SK-N-SH treated with all-trans-retinoic acid at 6 μM for 48 hours (cell line): Measurements from ENCODE around the gene XCL1.

Source experiments
- ATAC-seq: fragments of 200-7000 bp; cut with Tn5 transposase; 3 replicates; pipeline ENCODE4 v1.9.1; 2020; ENCODE audit warnings: mild to moderate bottlenecking, moderate library complexity
- ARNTL ChIP-seq: fragments of 450-650 bp; formaldehyde crosslinking; IDR thresholded peaks from 2 replicates; pipeline ENCODE4 v1.5.0; 2020; ENCODE audit warnings: low read depth, mild to moderate bottlenecking, moderate library complexity, borderline replicate concordance
- BACH2 ChIP-seq: fragments of 250-450 bp; sonication (Bioruptor Pico); IDR thresholded peaks from 2 replicates; pipeline ENCODE4 v1.9.0; 2021; ENCODE audit warnings: mild to moderate bottlenecking, borderline replicate concordance
- CSDC2 ChIP-seq: fragments of 250-450 bp; sonication (Bioruptor Pico); IDR thresholded peaks from 2 replicates; pipeline ENCODE4 v1.5.0; 2020; ENCODE audit warnings: mild to moderate bottlenecking, moderate library complexity
- ISL1 ChIP-seq: fragments of 250-450 bp; sonication (Bioruptor Pico); IDR thresholded peaks from 2 replicates; pipeline ENCODE4 v2.1.2; 2022; ENCODE audit warnings: mild to moderate bottlenecking, moderate library complexity
- SNAI2 ChIP-seq: fragments of 250-450 bp; sonication (Bioruptor Pico); IDR thresholded peaks from 2 replicates; pipeline ENCODE4 v1.5.0; 2020; ENCODE audit warnings: mild to moderate bottlenecking, moderate library complexity
- TOX ChIP-seq: fragments of 250-450 bp; sonication (Bioruptor Pico); IDR thresholded peaks from 2 replicates; pipeline ENCODE4 v1.8.0; 2021; ENCODE audit warnings: mild to moderate bottlenecking, moderate library complexity, borderline replicate concordance
- ZC3H10 ChIP-seq: fragments of 250-450 bp; sonication (Bioruptor Pico); IDR thresholded peaks from 2 replicates; pipeline ENCODE4 v1.5.1; 2021; ENCODE audit warnings: mild to moderate bottlenecking, moderate library complexity
- ZFP3 ChIP-seq: fragments of 250-450 bp; sonication (Bioruptor Pico); IDR thresholded peaks from 2 replicates; pipeline ENCODE4 v1.5.0; 2020; ENCODE audit warnings: mild to moderate bottlenecking, moderate library complexity
- ZFP30 ChIP-seq: fragments of 450-650 bp; formaldehyde crosslinking; IDR thresholded peaks from 2 replicates; pipeline ENCODE4 v1.5.0; 2022; ENCODE audit warnings: mild to moderate bottlenecking, moderate library complexity
- ZNF565 ChIP-seq: fragments of 450-650 bp; formaldehyde crosslinking; conservative IDR thresholded peaks from 2 replicates; pipeline ENCODE4 v1.5.0; 2020; ENCODE audit warnings: low read depth, mild to moderate bottlenecking, moderate library complexity
- ZNF70 ChIP-seq: fragments of 450-650 bp; formaldehyde crosslinking; IDR thresholded peaks from 2 replicates; pipeline ENCODE4 v1.5.0; 2020; ENCODE audit warnings: mild to moderate bottlenecking, moderate library complexity
- TF ChIP-seq, protein P1 (sequence below): fragments of 250-450 bp; sonication (Bioruptor Pico); IDR thresholded peaks from 2 replicates; pipeline ENCODE4 v1.5.1; 2021; ENCODE audit warnings: mild to moderate bottlenecking, moderate library complexity
- TF ChIP-seq, protein P2 (sequence below): fragments of 250-450 bp; sonication (Bioruptor Pico); IDR thresholded peaks from 2 replicates; pipeline ENCODE4 v1.5.0; 2020; ENCODE audit warnings: mild to moderate bottlenecking, moderate library complexity
- TF ChIP-seq, protein P3 (sequence below): fragments of 250-450 bp; sonication (Bioruptor Pico); IDR thresholded peaks from 2 replicates; pipeline ENCODE4 v1.8.0; 2020; ENCODE audit warnings: mild to moderate bottlenecking, moderate library complexity, borderline replicate concordance

The XCL1 gene

DNA sequence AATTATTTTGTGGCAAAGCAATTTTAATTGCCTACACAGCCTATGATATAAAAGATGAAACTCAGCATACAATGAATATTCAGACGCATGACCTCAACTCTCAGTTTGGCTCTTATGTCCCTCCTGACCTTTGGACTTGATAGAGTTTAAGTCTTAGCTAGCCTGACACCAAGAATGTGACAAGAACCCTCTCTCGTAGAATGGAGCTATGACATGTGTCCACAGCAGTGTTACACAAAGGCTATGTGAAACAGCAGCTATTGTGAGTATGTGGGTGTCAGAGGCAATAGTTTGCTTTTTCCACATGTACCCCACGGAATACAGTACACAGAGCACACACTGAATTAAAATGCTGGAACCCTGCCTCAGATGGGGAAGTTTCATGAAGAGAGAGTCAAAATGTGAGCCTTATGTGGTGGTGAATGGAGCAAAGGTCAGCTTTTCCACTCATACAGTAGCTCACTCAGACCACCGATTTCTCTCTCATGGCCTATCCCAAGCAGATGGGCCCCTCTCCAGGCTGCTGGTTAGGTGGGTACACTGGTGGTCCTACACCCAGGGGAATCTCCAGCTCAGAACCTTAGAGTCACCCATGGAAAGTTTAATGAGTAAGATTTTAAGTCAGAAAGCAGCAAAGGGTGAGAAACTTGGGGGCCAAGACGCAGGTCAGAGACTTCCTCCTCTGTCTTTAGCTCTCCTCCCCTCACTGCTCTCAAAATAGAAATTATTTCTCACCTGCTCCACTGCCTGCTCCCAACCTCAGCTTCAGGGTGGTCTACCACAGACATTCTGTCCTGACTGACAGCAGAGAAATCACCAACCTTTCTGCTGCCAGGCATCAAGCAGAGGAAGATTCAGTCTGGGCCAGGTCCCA is 22.5 kb upstream of the XCL1 start:
- TF ChIP-seq ZNF565 (CRISPR knock-in tag) (no peak), BACH2 (CRISPR knock-in tag) (no peak), ZNF70 (no peak), CSDC2 (CRISPR knock-in tag) (no peak), SNAI2 (no peak), TOX (CRISPR knock-in tag) (no peak), ZC3H10 (CRISPR knock-in tag) (no peak)
- TF ChIP-seq, protein P1, sequence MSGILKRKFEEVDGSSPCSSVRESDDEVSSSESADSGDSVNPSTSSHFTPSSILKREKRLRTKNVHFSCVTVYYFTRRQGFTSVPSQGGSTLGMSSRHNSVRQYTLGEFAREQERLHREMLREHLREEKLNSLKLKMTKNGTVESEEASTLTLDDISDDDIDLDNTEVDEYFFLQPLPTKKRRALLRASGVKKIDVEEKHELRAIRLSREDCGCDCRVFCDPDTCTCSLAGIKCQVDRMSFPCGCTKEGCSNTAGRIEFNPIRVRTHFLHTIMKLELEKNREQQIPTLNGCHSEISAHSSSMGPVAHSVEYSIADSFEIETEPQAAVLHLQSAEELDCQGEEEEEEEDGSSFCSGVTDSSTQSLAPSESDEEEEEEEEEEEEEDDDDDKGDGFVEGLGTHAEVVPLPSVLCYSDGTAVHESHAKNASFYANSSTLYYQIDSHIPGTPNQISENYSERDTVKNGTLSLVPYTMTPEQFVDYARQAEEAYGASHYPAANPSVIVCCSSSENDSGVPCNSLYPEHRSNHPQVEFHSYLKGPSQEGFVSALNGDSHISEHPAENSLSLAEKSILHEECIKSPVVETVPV (CRISPR knock-in tag): no peak
- TF ChIP-seq, protein P2, sequence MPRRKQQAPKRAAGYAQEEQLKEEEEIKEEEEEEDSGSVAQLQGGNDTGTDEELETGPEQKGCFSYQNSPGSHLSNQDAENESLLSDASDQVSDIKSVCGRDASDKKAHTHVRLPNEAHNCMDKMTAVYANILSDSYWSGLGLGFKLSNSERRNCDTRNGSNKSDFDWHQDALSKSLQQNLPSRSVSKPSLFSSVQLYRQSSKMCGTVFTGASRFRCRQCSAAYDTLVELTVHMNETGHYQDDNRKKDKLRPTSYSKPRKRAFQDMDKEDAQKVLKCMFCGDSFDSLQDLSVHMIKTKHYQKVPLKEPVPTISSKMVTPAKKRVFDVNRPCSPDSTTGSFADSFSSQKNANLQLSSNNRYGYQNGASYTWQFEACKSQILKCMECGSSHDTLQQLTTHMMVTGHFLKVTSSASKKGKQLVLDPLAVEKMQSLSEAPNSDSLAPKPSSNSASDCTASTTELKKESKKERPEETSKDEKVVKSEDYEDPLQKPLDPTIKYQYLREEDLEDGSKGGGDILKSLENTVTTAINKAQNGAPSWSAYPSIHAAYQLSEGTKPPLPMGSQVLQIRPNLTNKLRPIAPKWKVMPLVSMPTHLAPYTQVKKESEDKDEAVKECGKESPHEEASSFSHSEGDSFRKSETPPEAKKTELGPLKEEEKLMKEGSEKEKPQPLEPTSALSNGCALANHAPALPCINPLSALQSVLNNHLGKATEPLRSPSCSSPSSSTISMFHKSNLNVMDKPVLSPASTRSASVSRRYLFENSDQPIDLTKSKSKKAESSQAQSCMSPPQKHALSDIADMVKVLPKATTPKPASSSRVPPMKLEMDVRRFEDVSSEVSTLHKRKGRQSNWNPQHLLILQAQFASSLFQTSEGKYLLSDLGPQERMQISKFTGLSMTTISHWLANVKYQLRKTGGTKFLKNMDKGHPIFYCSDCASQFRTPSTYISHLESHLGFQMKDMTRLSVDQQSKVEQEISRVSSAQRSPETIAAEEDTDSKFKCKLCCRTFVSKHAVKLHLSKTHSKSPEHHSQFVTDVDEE (CRISPR knock-in tag): no peak
- TF ChIP-seq, protein P3, sequence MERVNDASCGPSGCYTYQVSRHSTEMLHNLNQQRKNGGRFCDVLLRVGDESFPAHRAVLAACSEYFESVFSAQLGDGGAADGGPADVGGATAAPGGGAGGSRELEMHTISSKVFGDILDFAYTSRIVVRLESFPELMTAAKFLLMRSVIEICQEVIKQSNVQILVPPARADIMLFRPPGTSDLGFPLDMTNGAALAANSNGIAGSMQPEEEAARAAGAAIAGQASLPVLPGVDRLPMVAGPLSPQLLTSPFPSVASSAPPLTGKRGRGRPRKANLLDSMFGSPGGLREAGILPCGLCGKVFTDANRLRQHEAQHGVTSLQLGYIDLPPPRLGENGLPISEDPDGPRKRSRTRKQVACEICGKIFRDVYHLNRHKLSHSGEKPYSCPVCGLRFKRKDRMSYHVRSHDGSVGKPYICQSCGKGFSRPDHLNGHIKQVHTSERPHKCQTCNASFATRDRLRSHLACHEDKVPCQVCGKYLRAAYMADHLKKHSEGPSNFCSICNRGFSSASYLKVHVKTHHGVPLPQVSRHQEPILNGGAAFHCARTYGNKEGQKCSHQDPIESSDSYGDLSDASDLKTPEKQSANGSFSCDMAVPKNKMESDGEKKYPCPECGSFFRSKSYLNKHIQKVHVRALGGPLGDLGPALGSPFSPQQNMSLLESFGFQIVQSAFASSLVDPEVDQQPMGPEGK (CRISPR knock-in tag): no peak
- no peak for ATAC-seq

DNA sequence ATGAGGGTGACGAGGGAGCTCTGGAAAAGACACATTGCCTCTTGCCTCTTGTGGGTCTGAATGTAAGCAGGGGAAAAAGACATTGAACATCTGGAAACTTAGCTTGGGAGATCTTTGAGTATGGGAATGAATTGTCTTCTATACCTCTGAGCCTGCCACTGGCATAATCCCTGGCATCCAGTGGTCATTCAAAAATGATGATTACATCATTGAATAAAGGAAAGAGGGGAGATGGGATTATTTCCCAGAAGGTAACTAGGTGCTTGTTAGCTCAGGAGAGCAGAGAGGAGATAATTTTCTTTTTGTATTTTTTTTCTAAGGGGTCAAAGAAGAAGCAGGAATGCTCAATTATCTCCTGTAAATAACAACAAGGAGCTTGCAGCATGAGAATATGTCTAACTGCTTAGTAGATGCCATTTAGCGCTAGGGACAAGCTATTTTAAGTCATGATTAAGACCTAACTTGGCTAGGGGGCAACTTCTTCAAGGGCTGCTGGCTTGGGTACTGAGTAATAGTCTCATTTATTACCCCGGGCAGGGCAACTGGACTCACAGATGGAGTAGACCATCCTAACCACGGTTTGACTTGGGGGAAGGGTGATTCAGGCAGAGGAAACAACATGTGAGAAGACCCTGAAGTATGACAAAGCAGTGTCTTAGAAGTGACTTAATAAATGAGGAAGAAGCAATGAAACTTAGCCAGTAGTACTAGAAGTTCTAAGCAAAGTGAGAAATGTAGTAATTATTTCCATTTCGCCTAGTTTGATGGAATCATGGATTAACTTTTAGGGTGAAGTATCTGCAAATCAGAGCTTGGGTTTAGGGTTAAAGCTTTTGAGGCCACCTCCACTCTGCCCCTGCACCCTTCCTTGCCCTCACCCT is 21.6 kb upstream of the XCL1 start:
- TF ChIP-seq, protein P3 (CRISPR knock-in tag): no peak
- TF ChIP-seq BACH2 (CRISPR knock-in tag): no peak
- no peak for TF ChIP-seq ARNTL
- TF ChIP-seq, protein P2 (CRISPR knock-in tag): no peak
- TF ChIP-seq ISL1: no peak
- TF ChIP-seq ZFP30 (CRISPR knock-in tag): no peak
- TF ChIP-seq ZNF565 (CRISPR knock-in tag): no peak
- TF ChIP-seq ZFP3 (CRISPR knock-in tag): no peak
- TF ChIP-seq, protein P1 (CRISPR knock-in tag): no peak
- TF ChIP-seq, all 23 proteins: peak for 0
- ATAC-seq: no peak
